GM12878 (cell line): Measurements from ENCODE around the gene DFFB. TPM values are rescaled to one million over a fixed set of nuclear protein-coding genes. Genes with fewer than 3 reads are reported as not detected.

Experiments
- ATAC-seq: fragments of 200-7000 bp; cut with Tn5 transposase; 3 replicates; pipeline ENCODE4 v1.9.1; 2020; ENCODE audit warnings: mild to moderate bottlenecking, moderate library complexity
- BruUV-seq: library from RNA; stranded (reverse); fragments of 400-500 nt; replicated peaks from 2 replicates; lab custom pipeline; 2021; lab: Mats Ljungman, UMichigan
- CTCF ChIA-PET: fragments of 300-600 bp; sonication (Branson Sonifier 250); formaldehyde crosslinking; extraction: SDS; loops from one replicate; lab custom pipeline; 2021; ENCODE audit warnings: inconsistent platforms; lab: Yijun Ruan, JAX
- POLR2A ChIA-PET: fragments of 350-600 bp; formaldehyde crosslinking; extraction: SDS; loops from one replicate; lab custom pipeline; 2021; ENCODE audit warnings: inconsistent platforms; lab: Charles Lee
- RAD21 ChIA-PET: fragments of 300-600 bp; sonication (Branson Sonifier 250); formaldehyde crosslinking; loops from one replicate; lab custom pipeline; 2023; ENCODE audit warnings: antibody characterized with exemption; ENCODE audit not compliant: unreplicated experiment; lab: Charles Lee
- SMC1A ChIA-PET: fragments of 300-600 bp; sonication (Branson Sonifier 250); formaldehyde crosslinking; loops from one replicate; lab custom pipeline; 2023; ENCODE audit not compliant: unreplicated experiment, uncharacterized antibody; lab: Charles Lee
- DNase-seq: peaks from one replicate; pipeline ENCODE4 v3.0.0-alpha.2; 2011; ENCODE audit warnings: low read depth, low spot score
- FAIRE-seq: peaks from 3 replicates; lab custom pipeline; 2011; peaks lifted over from hg19 to GRCh38; lab: Jason Lieb, UNC
- H2AFZ ChIP-seq: 2 replicates; pipeline ENCODE4 v1.6.0; 2011; ENCODE audit warnings: low read depth, low read length, control low read depth; ENCODE audit not compliant: control insufficient read depth
- H3K27ac ChIP-seq: 2 replicates; pipeline ENCODE4 v1.5.1; 2011; ENCODE audit warnings: control low read depth; ENCODE audit not compliant: control insufficient read depth, insufficient read depth
- H3K27me3 ChIP-seq, 2 experiments: replicated peaks in 1 of 2; 2 replicates each; pipeline versions ENCODE4 v1.6.0 to v1.6.1; 2011; ENCODE audit warnings: low read length in 1 of 2; ENCODE audit not compliant: control insufficient read depth in 2 of 2, insufficient read depth in 2 of 2
- H3K36me3 ChIP-seq, 2 experiments: 2 replicates each; pipeline ENCODE4 v1.5.1; 2011; ENCODE audit warnings: low read length in 1 of 2; ENCODE audit not compliant: control insufficient read depth in 2 of 2, insufficient read depth in 2 of 2
- H3K4me1 ChIP-seq: 2 replicates; pipeline ENCODE4 v1.6.1; 2011; ENCODE audit warnings: mild to moderate bottlenecking, low read length, moderate library complexity, mixed read lengths; ENCODE audit not compliant: control insufficient read depth, insufficient read depth
- H3K4me2 ChIP-seq: 2 replicates; pipeline ENCODE4 v1.6.0; 2011; ENCODE audit warnings: control low read depth; ENCODE audit not compliant: control insufficient read depth, insufficient read depth
- H3K4me3 ChIP-seq: fragments of 200-600 bp; sonication (generic); 2 replicates; pipeline ENCODE4 v1.5.1; 2016
- H3K79me2 ChIP-seq: 2 replicates; pipeline ENCODE4 v1.6.0; 2011; ENCODE audit warnings: low read length; ENCODE audit not compliant: control insufficient read depth, insufficient read depth
- H3K9ac ChIP-seq: 2 replicates; pipeline ENCODE4 v1.8.0; 2011; ENCODE audit warnings: low read length, control low read depth, mixed read lengths; ENCODE audit not compliant: control insufficient read depth, insufficient read depth
- H3K9me3 ChIP-seq: replicated peaks from 3 replicates; pipeline ENCODE4 v1.5.1; 2011; ENCODE audit warnings: mild to moderate bottlenecking, low read length; ENCODE audit not compliant: control insufficient read depth, insufficient read depth
- H4K20me1 ChIP-seq: 2 replicates; pipeline ENCODE4 v1.6.0; 2011; ENCODE audit not compliant: control insufficient read depth, insufficient read depth
- ASH2L ChIP-seq: fragments of 300-600, 200-600 bp; sonication (generic); IDR thresholded peaks from 2 replicates; pipeline ENCODE4 v1.6.1; 2017; ENCODE audit warnings: low read depth, mild to moderate bottlenecking, borderline replicate concordance
- CBX3 ChIP-seq: fragments of 200-600 bp; sonication (generic); IDR thresholded peaks from 2 replicates; pipeline ENCODE4 v1.6.1; 2016; ENCODE audit warnings: low read depth, borderline replicate concordance
- GATAD2B ChIP-seq: fragments of 450-650 bp; conservative IDR thresholded peaks from 2 replicates; pipeline ENCODE4 v1.6.1; 2017; ENCODE audit warnings: low read depth, mild to moderate bottlenecking, moderate library complexity
- JUND ChIP-seq: IDR thresholded peaks from 2 replicates; pipeline ENCODE4 v1.6.1; 2012; ENCODE audit warnings: low read depth, mild to moderate bottlenecking, low read length, improper control_type of control experiment, moderate library complexity
- SMARCA5 ChIP-seq: fragments of 450-650 bp; IDR thresholded peaks from 2 replicates; pipeline ENCODE4 v1.6.1; 2017; ENCODE audit warnings: mild to moderate bottlenecking
- SMC3 ChIP-seq: IDR thresholded peaks from 2 replicates; pipeline ENCODE4 v1.6.1; 2011; ENCODE audit warnings: low read length, improper control_type of control experiment, borderline replicate concordance
- WGBS: methylation state at CpG from one replicate; pipeline ENCODE4 v1.1.6; 2016; ENCODE audit warnings: low lambda C conversion rate; ENCODE audit not compliant: insufficient replicate concordance, insufficient coverage; ENCODE audit errors: missing lambda C conversion rate; 5-methylcytosine and 5-hydroxymethylcytosine counted together
- in situ Hi-C: fragments of 300-500 bp; cut with MboI; formaldehyde crosslinking; loops from 9 replicates; pipeline ENCODE4 v1.14.3; 2018; ENCODE audit warnings: mixed read lengths
- intact Hi-C: fragments of 100-400 bp; cut with micrococcal nuclease; formaldehyde crosslinking; loops from one replicate; pipeline ENCODE4 v1.14.2; 2022; ENCODE audit not compliant: unreplicated experiment
- polyA plus RNA-seq, 11 experiments: library from polyadenylated mRNA; depleted of rRNA in 4 of 11; unstranded in 6 of 11; stranded (reverse) in 5 of 11; fragments of >200 nt; fragmentation: Nextera tagmentation in 4 of 11; fragmentation: Illumina TruSeq in 1 of 11; extraction: Ambion mirVana in 4 of 11; extraction: Trizol in 1 of 11; gene quantifications; 1 replicate in 1 of 11; 2 replicates in 10 of 11; pipeline versions ENCODE4 v1.2.1 to v1.2.3, GENCODE V29; 2011 to 2016; ENCODE audit warnings: inconsistent platforms in 2 of 11, missing spikeins in 2 of 11, low read depth in 1 of 11
- total RNA-seq, 4 experiments: library from RNA; depleted of rRNA in 3 of 4; stranded (reverse); fragments of >200 nt in 3 of 4; fragmentation: Illumina TruSeq in 1 of 4; extraction: Trizol in 1 of 4; gene quantifications; 2 replicates each; pipeline versions ENCODE4 v1.2.1 to v1.2.3, GENCODE V29; 2013 to 2021
- TF ChIP-seq, protein P1 (sequence below): fragments of 450-650 bp; IDR thresholded peaks from 2 replicates; pipeline ENCODE4 v1.6.1; 2017; ENCODE audit warnings: borderline replicate concordance
- TF ChIP-seq, protein P2 (sequence below): IDR thresholded peaks from 2 replicates; pipeline ENCODE4 v1.6.1; 2012; ENCODE audit warnings: low read depth, low read length, improper control_type of control experiment
- TF ChIP-seq, protein P3 (sequence below): IDR thresholded peaks from 2 replicates; pipeline ENCODE4 v1.6.1; 2012; ENCODE audit warnings: improper control_type of control experiment, low read depth, low read length; ENCODE audit not compliant: insufficient replicate concordance

DFFB gene
- total and polyA plus RNA-seq, 10 of the 15 experiments (the other 5 are each of a cell fraction or from before 2014, with no cell fraction given): 2.7 to 10.7 (median 6.5) TPM

DNA sequence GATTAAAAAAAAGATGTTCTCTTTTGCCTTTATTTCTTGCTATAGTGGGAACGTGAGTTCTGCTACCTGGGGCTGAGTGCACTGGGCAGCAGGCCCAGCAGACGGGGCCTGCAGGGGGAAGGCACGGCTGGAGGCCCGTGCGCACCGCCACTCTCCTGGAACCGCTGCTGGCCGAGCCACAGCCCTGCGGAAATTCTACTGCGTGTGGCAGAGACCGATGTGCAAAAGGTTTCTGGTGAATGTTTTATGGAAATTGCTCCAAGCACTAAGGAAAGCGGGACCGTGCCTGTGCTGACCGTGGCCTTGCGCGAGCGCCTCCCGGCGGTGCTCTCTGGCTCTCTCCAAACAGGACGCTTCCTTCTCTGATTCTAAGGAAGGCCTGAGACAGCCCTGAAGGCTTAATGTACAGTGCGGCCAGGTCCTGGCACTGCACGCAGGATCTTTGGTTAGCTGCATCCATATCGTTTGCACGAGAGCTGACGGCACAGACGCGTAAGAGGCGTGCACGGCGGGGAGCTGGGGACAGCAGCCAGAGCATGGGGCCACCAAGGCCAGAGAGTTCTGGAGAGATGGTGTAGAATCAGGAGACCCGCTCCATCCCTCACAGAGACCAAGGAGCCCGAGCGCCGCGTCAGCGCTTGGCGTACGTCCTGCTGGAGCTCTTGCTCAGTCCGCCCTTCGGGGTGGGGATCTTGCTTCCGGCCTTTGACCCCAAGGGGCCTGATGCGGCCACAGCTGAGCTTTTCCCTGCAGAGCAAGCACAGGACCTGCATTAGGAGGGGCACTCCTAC is 42.3 kb upstream of the DFFB start:
- Histone ChIP-seq H3K4me2 (no peak overlapping the region), H3K36me3 (no peaks in the 10 kb centered on the region), H2AFZ (no peak overlapping the region), H3K4me1 (no peaks in the 10 kb centered on the region), H3K27me3 (no peaks in the 10 kb centered on the region), H3K9me3 (no peaks in the 10 kb centered on the region), H3K79me2 (no peaks in the 10 kb centered on the region), H4K20me1 (no peaks in the 10 kb centered on the region), H3K27ac (no peak overlapping the region), H3K9ac (no peak overlapping the region), H3K4me3 (no peak overlapping the region)
- TF ChIP-seq SMARCA5 (no peak), SMC3 (no peak), ASH2L (no peak), CBX3 (no peak), GATAD2B (no peak), JUND (no peak)
- TF ChIP-seq, protein P1, sequence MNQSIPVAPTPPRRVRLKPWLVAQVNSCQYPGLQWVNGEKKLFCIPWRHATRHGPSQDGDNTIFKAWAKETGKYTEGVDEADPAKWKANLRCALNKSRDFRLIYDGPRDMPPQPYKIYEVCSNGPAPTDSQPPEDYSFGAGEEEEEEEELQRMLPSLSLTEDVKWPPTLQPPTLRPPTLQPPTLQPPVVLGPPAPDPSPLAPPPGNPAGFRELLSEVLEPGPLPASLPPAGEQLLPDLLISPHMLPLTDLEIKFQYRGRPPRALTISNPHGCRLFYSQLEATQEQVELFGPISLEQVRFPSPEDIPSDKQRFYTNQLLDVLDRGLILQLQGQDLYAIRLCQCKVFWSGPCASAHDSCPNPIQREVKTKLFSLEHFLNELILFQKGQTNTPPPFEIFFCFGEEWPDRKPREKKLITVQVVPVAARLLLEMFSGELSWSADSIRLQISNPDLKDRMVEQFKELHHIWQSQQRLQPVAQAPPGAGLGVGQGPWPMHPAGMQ: no peak
- TF ChIP-seq, protein P2, sequence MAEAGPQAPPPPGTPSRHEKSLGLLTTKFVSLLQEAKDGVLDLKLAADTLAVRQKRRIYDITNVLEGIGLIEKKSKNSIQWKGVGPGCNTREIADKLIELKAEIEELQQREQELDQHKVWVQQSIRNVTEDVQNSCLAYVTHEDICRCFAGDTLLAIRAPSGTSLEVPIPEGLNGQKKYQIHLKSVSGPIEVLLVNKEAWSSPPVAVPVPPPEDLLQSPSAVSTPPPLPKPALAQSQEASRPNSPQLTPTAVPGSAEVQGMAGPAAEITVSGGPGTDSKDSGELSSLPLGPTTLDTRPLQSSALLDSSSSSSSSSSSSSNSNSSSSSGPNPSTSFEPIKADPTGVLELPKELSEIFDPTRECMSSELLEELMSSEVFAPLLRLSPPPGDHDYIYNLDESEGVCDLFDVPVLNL: no peak
- TF ChIP-seq, protein P3, sequence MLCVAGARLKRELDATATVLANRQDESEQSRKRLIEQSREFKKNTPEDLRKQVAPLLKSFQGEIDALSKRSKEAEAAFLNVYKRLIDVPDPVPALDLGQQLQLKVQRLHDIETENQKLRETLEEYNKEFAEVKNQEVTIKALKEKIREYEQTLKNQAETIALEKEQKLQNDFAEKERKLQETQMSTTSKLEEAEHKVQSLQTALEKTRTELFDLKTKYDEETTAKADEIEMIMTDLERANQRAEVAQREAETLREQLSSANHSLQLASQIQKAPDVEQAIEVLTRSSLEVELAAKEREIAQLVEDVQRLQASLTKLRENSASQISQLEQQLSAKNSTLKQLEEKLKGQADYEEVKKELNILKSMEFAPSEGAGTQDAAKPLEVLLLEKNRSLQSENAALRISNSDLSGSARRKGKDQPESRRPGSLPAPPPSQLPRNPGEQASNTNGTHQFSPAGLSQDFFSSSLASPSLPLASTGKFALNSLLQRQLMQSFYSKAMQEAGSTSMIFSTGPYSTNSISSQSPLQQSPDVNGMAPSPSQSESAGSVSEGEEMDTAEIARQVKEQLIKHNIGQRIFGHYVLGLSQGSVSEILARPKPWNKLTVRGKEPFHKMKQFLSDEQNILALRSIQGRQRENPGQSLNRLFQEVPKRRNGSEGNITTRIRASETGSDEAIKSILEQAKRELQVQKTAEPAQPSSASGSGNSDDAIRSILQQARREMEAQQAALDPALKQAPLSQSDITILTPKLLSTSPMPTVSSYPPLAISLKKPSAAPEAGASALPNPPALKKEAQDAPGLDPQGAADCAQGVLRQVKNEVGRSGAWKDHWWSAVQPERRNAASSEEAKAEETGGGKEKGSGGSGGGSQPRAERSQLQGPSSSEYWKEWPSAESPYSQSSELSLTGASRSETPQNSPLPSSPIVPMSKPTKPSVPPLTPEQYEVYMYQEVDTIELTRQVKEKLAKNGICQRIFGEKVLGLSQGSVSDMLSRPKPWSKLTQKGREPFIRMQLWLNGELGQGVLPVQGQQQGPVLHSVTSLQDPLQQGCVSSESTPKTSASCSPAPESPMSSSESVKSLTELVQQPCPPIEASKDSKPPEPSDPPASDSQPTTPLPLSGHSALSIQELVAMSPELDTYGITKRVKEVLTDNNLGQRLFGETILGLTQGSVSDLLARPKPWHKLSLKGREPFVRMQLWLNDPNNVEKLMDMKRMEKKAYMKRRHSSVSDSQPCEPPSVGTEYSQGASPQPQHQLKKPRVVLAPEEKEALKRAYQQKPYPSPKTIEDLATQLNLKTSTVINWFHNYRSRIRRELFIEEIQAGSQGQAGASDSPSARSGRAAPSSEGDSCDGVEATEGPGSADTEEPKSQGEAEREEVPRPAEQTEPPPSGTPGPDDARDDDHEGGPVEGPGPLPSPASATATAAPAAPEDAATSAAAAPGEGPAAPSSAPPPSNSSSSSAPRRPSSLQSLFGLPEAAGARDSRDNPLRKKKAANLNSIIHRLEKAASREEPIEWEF: no peak
- RAD21 ChIA-PET: no interaction called here
- FAIRE-seq (no peak), DNase-seq (no peak), ATAC-seq (no peak)
- BruUV-seq: no TSS peak
- intact Hi-C loops (no loop called here), in situ Hi-C loops (no loop called here)
- SMC1A ChIA-PET: no interaction called here
- POLR2A ChIA-PET: no interaction called here
- 97% methylated on average over 42 of the region's 42 CpGs for WGBS
- CTCF ChIA-PET: no interaction called here
